A673 (cell line): ENCODE measurements around the gene SHLD1. TPM values are rescaled to one million over a fixed set of nuclear protein-coding genes. Genes with fewer than 3 reads are reported as not detected.

Source experiments
- BruUV-seq: library from RNA; stranded (reverse); fragments of 400-500 nt; replicated peaks from 2 replicates; lab custom pipeline; 2021; lab: Mats Ljungman, UMichigan
- CTCF ChIA-PET: fragments of 300-600 bp; sonication (Branson Sonifier 250); formaldehyde crosslinking; loops from one replicate; lab custom pipeline; 2022; ENCODE audit warnings: antibody characterized with exemption; lab: Charles Lee
- POLR2A ChIA-PET: fragments of 300-600 bp; sonication (Branson Sonifier 250); formaldehyde crosslinking; loops from one replicate; lab custom pipeline; 2022; ENCODE audit warnings: antibody characterized with exemption; ENCODE audit not compliant: low non-redundant PET; lab: Charles Lee
- DNase-seq: peaks from one replicate; pipeline ENCODE4 v3.0.0-alpha.2; 2015; ENCODE audit warnings: low spot score
- H3K27ac ChIP-seq: fragments of 200-600 bp; sonication (generic); 2 replicates; pipeline ENCODE4 v1.5.1; 2016; ENCODE audit warnings: mixed run types, low read depth, mild to moderate bottlenecking, mixed read lengths, antibody characterized with exemption, low read length; ENCODE audit not compliant: poor library complexity, severe bottlenecking
- H3K27me3 ChIP-seq: fragments of 200-600 bp; sonication (generic); replicated peaks from 2 replicates; pipeline ENCODE4 v1.6.1; 2017; ENCODE audit warnings: mixed run types, low read depth, mild to moderate bottlenecking, mixed read lengths, antibody characterized with exemption, low read length; ENCODE audit not compliant: insufficient read depth, poor library complexity
- H3K36me3 ChIP-seq: fragments of 200-600 bp; sonication (generic); 2 replicates; pipeline ENCODE4 v1.6.1; 2016; ENCODE audit warnings: mixed run types, mild to moderate bottlenecking, mixed read lengths, antibody characterized with exemption, low read length; ENCODE audit not compliant: insufficient read depth, poor library complexity, severe bottlenecking
- H3K4me1 ChIP-seq: fragments of 200-600 bp; sonication (generic); 2 replicates; pipeline ENCODE4 v1.6.1; 2017; ENCODE audit warnings: mixed run types, mild to moderate bottlenecking, mixed read lengths, antibody characterized with exemption, low read length; ENCODE audit not compliant: insufficient read depth, poor library complexity, severe bottlenecking
- H3K4me3 ChIP-seq: fragments of 200-600 bp; sonication (generic); 2 replicates; pipeline ENCODE4 v1.5.1; 2016; ENCODE audit warnings: low read depth, mixed run types, mild to moderate bottlenecking, mixed read lengths, low read length; ENCODE audit not compliant: poor library complexity, severe bottlenecking
- H3K9me3 ChIP-seq: fragments of 200-600 bp; sonication (generic); 2 replicates; pipeline ENCODE4 v1.6.1; 2016; ENCODE audit warnings: mixed run types, low read depth, mild to moderate bottlenecking, mixed read lengths, antibody characterized with exemption, low read length; ENCODE audit not compliant: poor library complexity, severe bottlenecking
- EZH2 ChIP-seq: fragments of 200-600 bp; sonication (generic); IDR thresholded peaks from 2 replicates; pipeline ENCODE4 v1.6.1; 2017; ENCODE audit warnings: borderline replicate concordance, low read depth, mild to moderate bottlenecking, mixed read lengths, antibody characterized with exemption, low read length; ENCODE audit not compliant: poor library complexity, severe bottlenecking
- intact Hi-C: fragments of 100-400 bp; cut with micrococcal nuclease; formaldehyde crosslinking; loops from one replicate; pipeline ENCODE4 v1.10.0; 2022; ENCODE audit not compliant: unreplicated experiment
- total RNA-seq: library from RNA; stranded (reverse); gene quantifications from 2 replicates; pipeline ENCODE4 v1.2.3, GENCODE V29; 2021
- TF ChIP-seq, protein P1 (sequence below): fragments of 300-800, 200-600 bp; sonication (generic); conservative IDR thresholded peaks from 2 replicates; pipeline ENCODE4 v1.5.1; 2017; ENCODE audit warnings: low read depth, mild to moderate bottlenecking, antibody characterized with exemption, low read length, moderate library complexity, mixed read lengths

Gene SHLD1
- total RNA-seq, 1 experiment from 2014 or later, result 5.8 TPM

DNA sequence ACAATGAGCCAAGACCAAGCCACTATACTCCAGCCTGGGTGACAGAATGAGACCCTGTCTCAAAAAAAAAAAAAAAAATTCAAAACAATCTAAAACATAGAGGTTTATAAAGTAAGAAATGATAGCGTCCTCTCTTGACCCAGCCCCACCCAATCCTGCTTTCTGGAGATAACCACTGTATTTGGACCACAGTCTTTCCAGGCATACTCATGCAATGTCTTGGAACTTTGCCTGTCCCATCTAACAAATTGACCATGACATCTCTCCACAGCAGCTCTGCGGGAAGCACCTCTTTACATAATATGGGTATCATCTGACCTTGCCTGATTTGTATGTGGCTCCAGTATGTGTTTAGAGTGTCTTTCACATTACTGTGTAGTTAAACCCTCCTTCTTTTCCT is 9.1 kb upstream of the SHLD1 start:
- intact Hi-C loops, result no loop called here
- TF ChIP-seq EZH2, result no peak
- no TSS peak for BruUV-seq
- Histone ChIP-seq H3K36me3 (no peaks in the 10 kb centered on the region), H3K9me3 (no peaks in the 10 kb centered on the region), H3K4me3 (no peak overlapping the region), H3K4me1 (peaks cover 17% of the 10 kb centered on the region), H3K27ac (no peak overlapping the region), H3K27me3 (no peaks in the 10 kb centered on the region)
- DNase-seq, result peak; percentile 64
- POLR2A ChIA-PET, result interaction anchor here (0.6 kb wide), 1 partner anchor 14 kb away, joined by 5 read pairs; no protein-coding TSS in a partner anchor
- CTCF ChIA-PET, result no interaction called here

GRCh38 chr20:5742041-5742440 is 8.2 kb upstream of the SHLD1 start:
- Histone ChIP-seq H3K27ac (no peak overlapping the region), H3K4me1 (peaks cover 8% of the 10 kb centered on the region), H3K4me3 (no peak overlapping the region), H3K36me3 (no peaks in the 10 kb centered on the region), H3K27me3 (no peaks in the 10 kb centered on the region), H3K9me3 (no peaks in the 10 kb centered on the region)
- POLR2A ChIA-PET, result no interaction called here
- no peak for DNase-seq
- CTCF ChIA-PET, result no interaction called here
- intact Hi-C loops, result no loop called here
- BruUV-seq, result no TSS peak
- TF ChIP-seq, protein P1, sequence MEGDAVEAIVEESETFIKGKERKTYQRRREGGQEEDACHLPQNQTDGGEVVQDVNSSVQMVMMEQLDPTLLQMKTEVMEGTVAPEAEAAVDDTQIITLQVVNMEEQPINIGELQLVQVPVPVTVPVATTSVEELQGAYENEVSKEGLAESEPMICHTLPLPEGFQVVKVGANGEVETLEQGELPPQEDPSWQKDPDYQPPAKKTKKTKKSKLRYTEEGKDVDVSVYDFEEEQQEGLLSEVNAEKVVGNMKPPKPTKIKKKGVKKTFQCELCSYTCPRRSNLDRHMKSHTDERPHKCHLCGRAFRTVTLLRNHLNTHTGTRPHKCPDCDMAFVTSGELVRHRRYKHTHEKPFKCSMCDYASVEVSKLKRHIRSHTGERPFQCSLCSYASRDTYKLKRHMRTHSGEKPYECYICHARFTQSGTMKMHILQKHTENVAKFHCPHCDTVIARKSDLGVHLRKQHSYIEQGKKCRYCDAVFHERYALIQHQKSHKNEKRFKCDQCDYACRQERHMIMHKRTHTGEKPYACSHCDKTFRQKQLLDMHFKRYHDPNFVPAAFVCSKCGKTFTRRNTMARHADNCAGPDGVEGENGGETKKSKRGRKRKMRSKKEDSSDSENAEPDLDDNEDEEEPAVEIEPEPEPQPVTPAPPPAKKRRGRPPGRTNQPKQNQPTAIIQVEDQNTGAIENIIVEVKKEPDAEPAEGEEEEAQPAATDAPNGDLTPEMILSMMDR, result no peak
- TF ChIP-seq EZH2, result no peak

DNA sequence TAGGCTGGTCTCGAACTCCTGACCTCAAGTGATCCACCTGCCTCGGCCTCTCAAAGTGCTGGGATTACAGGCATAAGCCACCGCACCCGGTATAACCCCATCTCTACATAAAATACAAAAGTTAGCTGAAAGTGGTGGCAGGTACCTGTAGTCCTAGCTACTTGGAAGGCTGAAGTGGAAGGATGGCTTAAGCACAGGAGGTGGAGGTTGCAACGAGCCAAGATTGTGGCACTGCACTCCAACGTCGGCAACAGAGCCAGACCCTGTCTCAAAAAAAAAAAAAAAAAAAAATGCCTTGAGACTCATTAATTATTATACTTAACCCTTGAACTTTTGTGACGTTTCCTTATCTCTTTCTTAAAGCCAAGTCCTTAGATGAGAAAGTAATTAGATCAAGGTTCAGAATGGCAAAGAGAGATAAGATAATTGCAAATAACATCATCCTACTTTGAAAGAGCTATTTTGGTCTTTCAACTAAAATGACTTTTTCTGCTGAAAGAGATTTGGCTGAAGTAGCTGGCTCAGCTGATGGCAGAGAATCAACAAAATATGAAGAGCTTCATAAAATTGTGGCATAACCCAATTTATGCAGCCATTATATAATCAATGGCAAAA is 4.7 kb upstream of the SHLD1 start:
- no TSS peak for BruUV-seq
- H3K9me3 ChIP-seq, result no peaks in the 10 kb centered on the region
- no peaks in the 10 kb centered on the region for H3K27me3 ChIP-seq
- POLR2A ChIA-PET, result no interaction called here
- H3K36me3 ChIP-seq, result no peaks in the 10 kb centered on the region
- H3K4me1 ChIP-seq, result no peaks in the 10 kb centered on the region
- TF ChIP-seq, protein P1, result no peak
- TF ChIP-seq EZH2, result no peak
- H3K27ac ChIP-seq, result no peak overlapping the region
- no peak for DNase-seq
- CTCF ChIA-PET, result interaction anchor here (0.7 kb wide), 1 partner anchor 328 kb away, joined by 6 read pairs; no protein-coding TSS in a partner anchor
- no peak overlapping the region for H3K4me3 ChIP-seq
- intact Hi-C loops, result no loop called here

- no peaks in the 10 kb centered on the region for H3K4me1 ChIP-seq
- H3K27ac ChIP-seq, result no peak overlapping the region
- DNase-seq, result no peak
- no peak for TF ChIP-seq EZH2
- TF ChIP-seq, protein P1, result no peak
- no peaks in the 10 kb centered on the region for H3K9me3 ChIP-seq
- ChIA-PET POLR2A (no interaction called here), CTCF (interaction anchor here (0.7 kb wide), 1 partner anchor 328 kb away, joined by 6 read pairs; no protein-coding TSS in a partner anchor)
- intact Hi-C loops, result no loop called here
- H3K27me3 ChIP-seq, result no peaks in the 10 kb centered on the region
- no TSS peak for BruUV-seq
- no peaks in the 10 kb centered on the region for H3K36me3 ChIP-seq
- no peak overlapping the region for H3K4me3 ChIP-seq
These were observed 4.1 kb upstream of the SHLD1 start for GRCh38 chr20:5746064-5746463.
